COLO829 (cell line): ENCODE results near the gene TNNT3.
"Not testable (repeated sequence)": the region's sequence is repeated elsewhere in the genome, so short reads cannot be mapped to it uniquely, and the experiment has no call there.

Experiments used
- DNase-seq: peaks from one replicate; pipeline ENCODE4 v3.0.0; 2012; ENCODE audit warnings: low spot score

The TNNT3 gene

GRCh38 chr11:1881442-1882264, 37.9 kb upstream of the TNNT3 start:
- no peak for DNase-seq

- DNase-seq: peak; percentile 64
These were observed 37.0 kb upstream of the TNNT3 start for GRCh38 chr11:1882265-1883238.

GRCh38 chr11:1883346-1884302, 35.9 kb upstream of the TNNT3 start:
- DNase-seq: no peak

GRCh38 chr11:1884303-1884700, 35.2 kb upstream of the TNNT3 start:
- no peak for DNase-seq

- DNase-seq: not testable (repeated sequence)
These were observed 33.0 kb upstream of the TNNT3 start for GRCh38 chr11:1886551-1886950.

GRCh38 chr11:1887451-1888346, 31.8 kb upstream of the TNNT3 start:
- DNase-seq: no peak

- DNase-seq: no peak
These were observed 31.2 kb upstream of the TNNT3 start for GRCh38 chr11:1888347-1888753.

GRCh38 chr11:1888811-1889210, 30.7 kb upstream of the TNNT3 start:
- no peak for DNase-seq

- DNase-seq: no peak
These were observed 30.1 kb upstream of the TNNT3 start for GRCh38 chr11:1889224-1889930.

- DNase-seq: no peak
These were observed 29.3 kb upstream of the TNNT3 start for GRCh38 chr11:1889941-1890855.

GRCh38 chr11:1890856-1891830, 28.4 kb upstream of the TNNT3 start:
- DNase-seq: no peak

- no peak for DNase-seq
These were observed 27.7 kb upstream of the TNNT3 start, which contains the start of gene PRR33 for GRCh38 chr11:1891831-1892115. PRR33 (minus strand) TSS chr11:1891895; CDS start chr11:1890584, 1,311 bp downstream.

- DNase-seq: no peak
These were observed 27.4 kb upstream of the TNNT3 start for GRCh38 chr11:1892116-1892515.

- DNase-seq: no peak
These were observed 26.9 kb upstream of the TNNT3 start for GRCh38 chr11:1892558-1892957.

- no peak for DNase-seq
These were observed 25.7 kb upstream of the TNNT3 start for GRCh38 chr11:1893581-1894359.

- DNase-seq: no peak
These were observed 24.7 kb upstream of the TNNT3 start for GRCh38 chr11:1894759-1895158.

- DNase-seq: no peak
These were observed 23.0 kb upstream of the TNNT3 start for GRCh38 chr11:1896468-1896867.
